Epithelial cell of proximal tubule (primary cell): ENCODE measurements around the gene RAB43. TPM values are rescaled to one million over a fixed set of nuclear protein-coding genes. Genes with fewer than 3 reads are reported as not detected.

Experiments used
- DNase-seq: peaks from one replicate; pipeline ENCODE4 v3.0.0-alpha.2; 2011; ENCODE audit warnings: low read depth
- H3K4me3 ChIP-seq: 2 replicates; pipeline ENCODE4 v1.5.1; 2011; ENCODE audit warnings: low read depth, mild to moderate bottlenecking, low read length
- CTCF ChIP-seq: conservative IDR thresholded peaks from 2 replicates; pipeline ENCODE4 v1.5.1; 2012; ENCODE audit warnings: low read depth, mild to moderate bottlenecking, low read length
- total RNA-seq: library from RNA; depleted of rRNA; stranded (reverse); fragments of >200 nt; gene quantifications from 2 replicates; pipeline ENCODE4 v1.2.3, GENCODE V29; 2015

The RAB43 gene
- total RNA-seq, 1 donor from 2014 or later = 14.5 TPM

GRCh38 chr3:129120254-129121004, 1.2 kb downstream of the RAB43 start:
- TF ChIP-seq CTCF = peak; percentile 32
- peak overlapping the region; percentile 90 for H3K4me3 ChIP-seq
- DNase-seq = peak; percentile 59

DNA sequence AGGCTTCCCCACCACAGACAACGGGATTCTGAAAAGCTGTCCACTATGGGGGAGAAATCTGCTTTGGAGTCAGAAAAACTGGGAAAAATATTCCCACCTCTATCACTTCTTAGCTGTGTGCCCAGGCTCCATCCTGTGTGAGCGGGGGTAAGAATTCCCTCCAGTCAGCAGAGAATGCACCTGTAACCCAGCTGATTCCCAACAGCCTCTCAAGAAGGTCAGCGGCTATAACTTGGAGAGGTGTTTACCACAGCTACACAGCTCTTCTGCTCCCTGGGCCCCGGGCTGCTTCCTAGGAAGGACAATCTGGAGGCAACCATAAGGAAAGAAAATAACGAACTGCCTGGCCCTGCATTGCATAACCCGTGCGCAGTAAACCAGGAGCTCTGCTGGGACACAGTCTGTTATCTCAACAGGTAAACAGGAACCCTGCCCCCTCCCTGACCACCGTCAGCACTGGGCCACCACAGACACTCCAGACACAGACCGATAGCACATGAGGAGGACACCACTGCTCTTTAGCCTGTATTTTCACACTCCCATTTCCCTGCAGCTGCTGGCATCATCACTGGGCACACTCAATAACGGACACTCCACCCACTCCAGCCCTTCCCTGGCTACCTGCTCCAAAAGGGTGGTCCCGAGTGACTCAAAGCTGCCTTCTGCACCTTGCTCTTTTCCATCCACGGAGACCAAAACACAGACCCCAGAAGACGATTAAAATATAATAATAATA, 2.1 kb downstream of the RAB43 start:
- DNase-seq = no peak
- H3K4me3 ChIP-seq = peak overlapping the region; percentile 90
- no peak for TF ChIP-seq CTCF

DNA sequence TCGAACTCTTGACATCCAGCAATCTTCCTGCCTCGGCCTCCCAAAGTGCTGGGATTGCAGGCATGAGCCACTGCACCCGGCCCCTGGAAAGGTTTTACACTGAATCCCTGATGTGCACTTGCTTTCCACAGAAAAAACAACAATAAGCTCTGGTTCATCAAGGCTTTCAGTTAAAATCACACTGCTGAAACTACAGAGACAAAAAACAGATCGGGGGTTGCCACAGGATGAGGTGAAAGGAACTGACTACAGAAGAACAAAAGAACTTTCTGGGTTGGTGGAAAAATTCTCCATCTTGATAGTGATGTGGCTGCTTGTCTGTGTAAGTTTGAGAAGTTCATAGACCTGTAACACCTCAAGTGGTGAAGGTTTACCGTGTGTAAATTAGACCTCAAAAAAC, 2.9 kb downstream of the RAB43 start:
- TF ChIP-seq CTCF = no peak
- peak overlapping the region; percentile 90 for H3K4me3 ChIP-seq
- no peak for DNase-seq

DNA sequence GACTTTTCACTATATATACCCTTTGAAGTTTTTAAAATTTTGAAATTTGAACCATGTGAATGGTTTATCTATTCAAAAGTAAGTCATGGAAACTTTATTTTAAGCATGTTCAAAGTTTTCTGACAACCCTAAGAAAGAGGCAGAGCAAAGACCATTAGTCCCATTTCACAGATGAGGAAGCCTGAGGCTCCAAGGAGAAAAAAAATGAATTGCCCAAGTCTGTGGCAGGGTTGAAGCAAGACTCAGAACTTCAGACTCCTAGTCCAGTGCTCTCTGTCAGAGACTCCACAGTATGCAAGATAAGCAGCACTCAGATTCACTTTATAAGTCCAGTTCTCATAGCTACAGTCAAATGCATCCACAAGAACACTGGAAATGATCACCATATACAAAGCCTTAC, 4.5 kb downstream of the RAB43 start:
- no peak overlapping the region for H3K4me3 ChIP-seq
- DNase-seq = no peak
- TF ChIP-seq CTCF = no peak

GRCh38 chr3:129116482-129116946, 5.1 kb downstream of the RAB43 start:
- no peak for TF ChIP-seq CTCF
- no peak overlapping the region for H3K4me3 ChIP-seq
- no peak for DNase-seq

DNA sequence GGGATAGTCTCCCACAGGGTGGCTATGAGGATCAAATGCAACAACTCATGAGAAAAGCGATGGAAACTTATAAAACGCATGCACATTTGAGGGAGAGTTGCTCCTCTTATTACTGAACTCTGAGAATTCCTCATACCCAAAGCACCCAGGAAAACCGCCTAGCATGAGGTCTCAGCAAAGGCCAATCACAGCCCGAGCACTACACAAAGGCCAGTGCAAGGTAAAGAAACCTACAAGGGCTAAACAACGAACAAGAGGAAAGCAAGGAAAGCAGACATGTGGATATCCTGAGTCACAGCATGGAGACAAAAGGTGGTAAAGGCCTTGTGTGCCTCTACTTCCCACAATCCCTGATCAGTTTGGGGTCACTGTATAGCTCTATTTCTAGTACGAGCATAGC, 7.1 kb downstream of the RAB43 start:
- no peak for TF ChIP-seq CTCF
- no peak overlapping the region for H3K4me3 ChIP-seq
- no peak for DNase-seq
